Naive thymus-derived CD8-positive, alpha-beta T cell (primary cell): ENCODE measurements around the gene PAPPA2. TPM values are rescaled to one million over a fixed set of nuclear protein-coding genes. Genes with fewer than 3 reads are reported as not detected.

Experiments
- ATAC-seq, 2 donors: fragments of 150-1000 bp; cut with Tn5 transposase in 1 of 2; sonication (Bioruptor Pico), chemical (Tn5 transposase) in 1 of 2; 1 replicate in 1 of 2; 2 replicates in 1 of 2; pipeline ENCODE4 v1.10.0; 2021; ENCODE audit warnings: mild to moderate bottlenecking in 2 of 2, moderate library complexity in 2 of 2
- POLR2A ChIA-PET: fragments of 350-600 bp; sonication (Branson Sonifier 250); formaldehyde crosslinking; loops from one replicate; lab custom pipeline; 2021; ENCODE audit warnings: antibody characterized with exemption; lab: Charles Lee
- DNase-seq, 10 donors: peaks; one replicate each; pipeline versions ENCODE4 v3.0.0 to v3.0.0-alpha.2; 2020 to 2022
- H3K27ac Mint-ChIP-seq, 10 donors: one replicate each; pipeline ENCODE4 v1.8.0; 2020 to 2022; ENCODE audit warnings: mild to moderate bottlenecking in 10 of 10, mixed read lengths in 10 of 10, moderate library complexity in 4 of 10, inconsistent platforms in 1 of 10
- H3K27me3 Mint-ChIP-seq, 5 donors: one replicate each; pipeline ENCODE4 v1.8.0; 2021 to 2022; ENCODE audit warnings: mixed read lengths in 5 of 5
- H3K36me3 Mint-ChIP-seq, 3 donors: one replicate each; pipeline ENCODE4 v1.8.0; 2020 to 2022; ENCODE audit warnings: mixed read lengths in 3 of 3, mild to moderate bottlenecking in 2 of 3, inconsistent platforms in 1 of 3
- H3K4me1 Mint-ChIP-seq, 4 donors: one replicate each; pipeline ENCODE4 v1.8.0; 2021 to 2022; ENCODE audit warnings: mixed read lengths in 4 of 4
- H3K4me3 Mint-ChIP-seq, 10 donors: one replicate each; pipeline ENCODE4 v1.8.0; 2020 to 2022; ENCODE audit warnings: mild to moderate bottlenecking in 10 of 10, mixed read lengths in 10 of 10, moderate library complexity in 6 of 10, inconsistent platforms in 1 of 10
- H3K9me3 Mint-ChIP-seq, 9 donors: one replicate each; pipeline ENCODE4 v1.8.0; 2020 to 2022; ENCODE audit warnings: mixed read lengths in 9 of 9, mild to moderate bottlenecking in 3 of 9, inconsistent platforms in 1 of 9, moderate library complexity in 1 of 9
- polyA plus RNA-seq, 3 donors: library from polyadenylated mRNA; unstranded; fragments of 300-500 nt; fragmentation: Illumina TruSeq; gene quantifications; one replicate each; pipeline ENCODE4 v1.2.3, GENCODE V29; 2021
- total RNA-seq, 8 experiments: library from RNA in 2 of 8; stranded (reverse) in 2 of 8; gene quantifications; one replicate each; pipeline ENCODE4 v1.2.3 and lab custom pipeline; 2021 to 2026

The PAPPA2 gene
- total and polyA plus RNA-seq, 5 experiments from 2014 or later, result 0.05 to 0.47 TPM; not detected in 3

DNA sequence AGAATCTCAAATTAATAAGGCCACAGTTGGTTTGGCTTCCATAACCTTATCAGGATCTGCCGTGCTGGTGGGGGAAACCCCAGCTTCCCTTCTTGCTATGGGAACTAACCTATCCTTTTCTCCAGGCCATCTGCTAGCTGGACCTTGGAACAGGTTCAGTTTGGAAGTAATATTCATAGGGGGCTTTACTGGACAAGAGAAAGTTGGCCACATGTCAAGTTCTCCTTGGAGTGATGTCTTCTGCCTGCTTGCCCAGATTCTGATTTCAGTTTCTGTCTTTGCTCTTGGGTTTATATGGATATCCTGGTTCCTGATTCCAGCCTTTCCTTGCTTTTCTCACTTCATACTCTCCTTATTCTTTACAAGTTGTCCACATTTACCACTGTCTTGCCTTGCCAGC lies 421.9 kb downstream of the PAPPA2 start:
- Mint-ChIP-seq H3K9me3 (peaks cover 0 to 11% (median 0%) of the 10 kb centered on the region in 9 donors), H3K4me3 (no peak overlapping the region), H3K36me3 (peaks cover 0 to 2% (median 0%) of the 10 kb centered on the region in 3 donors), H3K27ac (no peak overlapping the region), H3K4me1 (no peaks in the 10 kb centered on the region), H3K27me3 (peaks cover 4 to 27% (median 9%) of the 10 kb centered on the region in 5 donors)
- POLR2A ChIA-PET, result no interaction called here
- DNase-seq (no peak), ATAC-seq (no peak)

DNA sequence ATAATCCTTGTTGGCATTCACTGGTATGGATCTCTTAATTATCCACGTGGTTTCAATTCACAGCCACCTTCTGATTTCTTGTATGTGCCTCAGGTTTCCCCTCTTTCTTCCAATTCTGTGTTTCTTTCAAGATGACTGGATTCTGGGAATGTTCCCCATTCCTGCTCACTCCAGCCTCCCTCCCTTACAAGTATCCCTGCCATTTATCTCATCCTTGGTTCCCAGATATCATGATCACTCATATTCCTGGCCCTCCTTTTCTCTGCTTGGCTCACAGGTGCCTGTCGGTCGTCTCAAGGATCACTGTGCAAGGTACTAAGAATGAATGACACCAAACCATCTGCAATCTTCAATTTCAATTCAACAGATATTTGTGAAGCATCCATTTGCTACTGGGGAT lies 422.4 kb downstream of the PAPPA2 start:
- Mint-ChIP-seq H3K9me3 (peaks cover 0 to 11% (median 0%) of the 10 kb centered on the region in 9 donors), H3K27ac (no peak overlapping the region)
- ATAC-seq, result no peak

DNA sequence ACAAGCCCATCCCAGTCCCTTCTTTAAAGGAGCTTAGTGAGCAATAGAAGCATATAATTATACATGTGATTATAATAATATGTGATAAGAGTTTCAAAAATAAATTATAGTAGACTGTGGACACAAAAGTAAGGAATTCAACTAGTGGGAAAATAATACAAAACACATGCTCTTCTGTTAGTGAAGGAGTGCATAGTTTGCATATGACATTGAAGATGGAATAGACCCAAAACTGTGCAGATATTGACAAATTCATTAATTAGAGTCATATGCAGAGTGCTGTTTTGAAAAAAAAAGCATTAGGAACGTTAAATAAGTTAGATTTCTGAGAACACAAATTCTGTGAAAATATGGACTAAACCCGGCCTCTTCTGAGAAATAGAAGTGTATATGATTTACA lies 422.8 kb downstream of the PAPPA2 start:
- peaks cover 0 to 11% (median 0%) of the 10 kb centered on the region in 9 donors for H3K9me3 Mint-ChIP-seq
- H3K4me1 Mint-ChIP-seq, result no peaks in the 10 kb centered on the region
- DNase-seq (no peak), ATAC-seq (no peak)
- no peak overlapping the region for H3K27ac Mint-ChIP-seq
- peaks cover 0 to 2% (median 0%) of the 10 kb centered on the region in 3 donors for H3K36me3 Mint-ChIP-seq
- H3K27me3 Mint-ChIP-seq, result peaks cover 4 to 31% (median 9%) of the 10 kb centered on the region in 5 donors
- POLR2A ChIA-PET, result no interaction called here
- no peak overlapping the region for H3K4me3 Mint-ChIP-seq

More for the DNA sequence above, 422.4 kb downstream of the PAPPA2 start:
- Mint-ChIP-seq H3K27me3 (peaks cover 4 to 31% (median 9%) of the 10 kb centered on the region in 5 donors), H3K36me3 (peaks cover 0 to 2% (median 0%) of the 10 kb centered on the region in 3 donors), H3K4me1 (no peaks in the 10 kb centered on the region), H3K4me3 (no peak overlapping the region)
- POLR2A ChIA-PET, result no interaction called here
- DNase-seq, result no peak

DNA sequence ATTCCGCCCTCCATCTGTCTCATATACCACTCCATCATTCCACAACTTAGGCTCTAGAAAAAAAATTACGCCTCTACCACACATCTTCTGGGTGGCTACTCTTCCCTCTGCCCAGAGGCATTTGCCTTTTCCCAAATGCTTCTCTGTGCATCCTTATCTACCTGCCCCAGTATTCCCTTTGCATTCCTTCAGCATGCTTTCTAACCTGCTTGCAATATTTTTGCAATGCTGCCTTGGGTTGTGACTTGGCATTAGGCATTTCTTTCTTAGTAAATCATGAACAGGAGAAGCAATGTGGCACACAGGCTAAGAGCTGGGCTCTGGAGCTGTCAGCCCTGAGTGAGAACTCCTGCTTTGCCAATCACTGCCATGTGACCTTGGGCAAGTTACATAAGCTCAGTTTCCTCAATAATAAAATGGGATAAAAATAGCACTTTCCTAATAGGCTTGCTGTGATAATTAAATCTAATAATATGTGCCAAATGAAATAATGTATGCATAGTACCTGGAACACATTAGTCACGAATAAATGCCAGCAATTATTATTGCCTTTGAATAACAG lies 425.6 kb downstream of the PAPPA2 start:
- ATAC-seq (no peak), DNase-seq (no peak)
- Mint-ChIP-seq H3K36me3 (peaks cover 0 to 2% (median 0%) of the 10 kb centered on the region in 3 donors), H3K4me3 (no peak overlapping the region), H3K27me3 (peaks cover 4 to 31% (median 9%) of the 10 kb centered on the region in 5 donors), H3K4me1 (no peaks in the 10 kb centered on the region), H3K9me3 (peaks cover 0 to 11% (median 0%) of the 10 kb centered on the region in 9 donors), H3K27ac (no peak overlapping the region)
- POLR2A ChIA-PET, result no interaction called here

DNA sequence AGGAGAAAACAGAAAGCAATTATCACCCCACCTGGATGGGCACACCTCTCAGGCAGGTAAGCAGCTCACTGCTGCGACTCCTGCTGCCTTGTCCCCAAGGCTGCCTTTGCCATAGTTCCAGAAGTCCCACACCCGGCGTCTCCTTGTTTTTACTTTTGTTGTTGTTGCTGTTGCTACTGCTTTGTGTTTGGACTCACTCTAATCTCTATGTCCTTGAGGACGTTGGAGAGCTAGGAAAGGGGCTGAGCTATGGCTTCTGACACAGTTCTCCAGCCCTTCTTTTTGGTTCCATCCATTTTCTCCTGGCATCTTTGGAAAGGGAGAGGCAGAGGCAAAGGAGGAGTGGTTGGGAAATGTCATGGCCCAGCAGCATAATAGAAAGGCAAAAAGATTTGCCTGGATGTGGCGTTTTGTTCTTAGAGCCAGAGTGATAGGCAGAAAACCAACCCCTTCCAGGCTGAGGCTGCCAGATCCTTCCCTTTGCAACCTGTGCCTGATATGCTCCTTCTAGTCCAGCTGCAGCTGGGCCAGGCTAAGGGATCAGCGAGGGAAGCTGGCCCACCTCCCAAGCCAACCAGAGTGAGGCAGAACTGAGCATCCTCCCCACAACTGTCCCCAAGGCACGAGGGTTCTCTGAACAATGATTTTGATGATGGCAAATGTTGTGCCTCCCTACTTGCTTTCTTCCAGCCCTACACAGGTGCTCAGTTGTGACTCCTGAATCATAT lies 430.8 kb downstream of the PAPPA2 start:
- Mint-ChIP-seq H3K27me3 (peaks cover 5 to 28% (median 11%) of the 10 kb centered on the region in 5 donors), H3K4me3 (no peak overlapping the region), H3K36me3 (peaks cover 0 to 4% (median 0%) of the 10 kb centered on the region in 3 donors), H3K27ac (no peak overlapping the region), H3K9me3 (peaks cover 0 to 4% (median 0%) of the 10 kb centered on the region in 9 donors), H3K4me1 (peaks cover 3 to 10% (median 4%) of the 10 kb centered on the region in 4 donors)
- DNase-seq (no peak), ATAC-seq (no peak)
- POLR2A ChIA-PET, result no interaction called here

DNA sequence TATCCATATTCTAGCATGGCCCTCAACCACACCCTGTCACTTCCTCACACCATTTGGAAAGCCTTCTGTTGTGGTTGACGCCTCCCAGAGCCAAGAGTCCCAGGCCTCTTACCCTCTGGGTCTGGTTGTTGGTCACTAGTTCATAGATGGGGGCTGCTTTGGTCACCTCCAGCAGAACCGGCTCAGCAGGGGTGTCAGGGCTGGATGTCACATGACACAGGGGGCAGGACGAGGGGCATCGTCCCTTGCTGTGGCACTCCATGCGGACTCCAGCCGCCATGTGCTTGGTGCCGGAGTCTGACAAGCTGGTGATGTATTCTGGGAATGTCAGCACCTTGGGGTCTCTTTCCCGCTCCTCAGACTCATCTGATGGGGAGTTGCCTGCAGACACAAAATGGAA lies 431.5 kb downstream of the PAPPA2 start:
- Mint-ChIP-seq H3K9me3 (peaks cover 0 to 4% (median 0%) of the 10 kb centered on the region in 9 donors), H3K27ac (no peak overlapping the region), H3K36me3 (peaks cover 0 to 4% (median 0%) of the 10 kb centered on the region in 3 donors), H3K4me3 (no peak overlapping the region), H3K27me3 (peaks cover 5 to 32% (median 11%) of the 10 kb centered on the region in 5 donors), H3K4me1 (peaks cover 3 to 10% (median 4%) of the 10 kb centered on the region in 4 donors)
- POLR2A ChIA-PET, result no interaction called here
- DNase-seq (no peak), ATAC-seq (no peak)
